ENCODE results near the gene CCDC24. TPM values are rescaled to one million over a fixed set of nuclear protein-coding genes. Genes with fewer than 3 reads are reported as not detected.
A peak's percentile ranks its signal among the peaks of the same experiment; 100 is the strongest.

CCDC24 gene
- total and polyA plus RNA-seq, 9 of the 15 experiments (the other 6 are each of a cell fraction or from before 2014, with no cell fraction given), result 0.31 to 4.5 (median 1.5) TPM

DNA sequence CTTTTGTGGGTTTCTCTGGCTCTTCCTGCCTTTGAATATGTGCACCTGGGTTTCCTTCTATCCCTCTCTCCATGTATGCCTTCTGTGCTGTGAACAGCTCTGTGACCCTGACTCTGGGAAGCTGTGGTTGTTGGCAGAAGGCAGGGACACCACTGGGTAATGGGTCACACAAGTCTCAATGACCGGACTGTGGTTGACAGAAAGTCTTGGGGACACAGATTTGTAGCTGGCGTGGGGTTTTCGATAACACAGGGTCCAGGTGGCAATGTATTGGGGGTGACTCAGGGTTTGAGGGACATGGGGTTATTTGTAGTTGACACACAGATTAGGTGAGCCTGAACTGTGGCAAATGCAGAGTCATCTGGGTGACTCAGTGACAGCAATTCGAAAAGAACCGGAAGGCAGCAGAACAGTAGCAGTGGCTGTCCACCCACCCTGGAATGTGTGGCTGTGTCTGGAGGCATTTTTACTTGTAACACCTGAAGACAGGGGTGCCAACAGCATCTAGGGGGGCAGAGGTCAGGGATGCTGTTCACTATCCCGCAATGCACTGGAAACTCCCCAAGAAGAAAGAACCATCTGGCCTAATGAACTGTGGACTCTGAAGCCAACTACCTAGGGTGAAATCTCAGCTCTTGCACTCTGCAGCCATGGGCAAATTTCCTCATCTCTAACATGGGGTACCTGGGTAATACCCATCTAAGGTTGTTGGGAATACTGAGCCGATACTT, 52.8 kb downstream of the CCDC24 start (continued):
- TF ChIP-seq, protein P1, sequence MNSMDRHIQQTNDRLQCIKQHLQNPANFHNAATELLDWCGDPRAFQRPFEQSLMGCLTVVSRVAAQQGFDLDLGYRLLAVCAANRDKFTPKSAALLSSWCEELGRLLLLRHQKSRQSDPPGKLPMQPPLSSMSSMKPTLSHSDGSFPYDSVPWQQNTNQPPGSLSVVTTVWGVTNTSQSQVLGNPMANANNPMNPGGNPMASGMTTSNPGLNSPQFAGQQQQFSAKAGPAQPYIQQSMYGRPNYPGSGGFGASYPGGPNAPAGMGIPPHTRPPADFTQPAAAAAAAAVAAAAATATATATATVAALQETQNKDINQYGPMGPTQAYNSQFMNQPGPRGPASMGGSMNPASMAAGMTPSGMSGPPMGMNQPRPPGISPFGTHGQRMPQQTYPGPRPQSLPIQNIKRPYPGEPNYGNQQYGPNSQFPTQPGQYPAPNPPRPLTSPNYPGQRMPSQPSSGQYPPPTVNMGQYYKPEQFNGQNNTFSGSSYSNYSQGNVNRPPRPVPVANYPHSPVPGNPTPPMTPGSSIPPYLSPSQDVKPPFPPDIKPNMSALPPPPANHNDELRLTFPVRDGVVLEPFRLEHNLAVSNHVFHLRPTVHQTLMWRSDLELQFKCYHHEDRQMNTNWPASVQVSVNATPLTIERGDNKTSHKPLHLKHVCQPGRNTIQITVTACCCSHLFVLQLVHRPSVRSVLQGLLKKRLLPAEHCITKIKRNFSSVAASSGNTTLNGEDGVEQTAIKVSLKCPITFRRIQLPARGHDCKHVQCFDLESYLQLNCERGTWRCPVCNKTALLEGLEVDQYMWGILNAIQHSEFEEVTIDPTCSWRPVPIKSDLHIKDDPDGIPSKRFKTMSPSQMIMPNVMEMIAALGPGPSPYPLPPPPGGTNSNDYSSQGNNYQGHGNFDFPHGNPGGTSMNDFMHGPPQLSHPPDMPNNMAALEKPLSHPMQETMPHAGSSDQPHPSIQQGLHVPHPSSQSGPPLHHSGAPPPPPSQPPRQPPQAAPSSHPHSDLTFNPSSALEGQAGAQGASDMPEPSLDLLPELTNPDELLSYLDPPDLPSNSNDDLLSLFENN (IDR thresholded peaks at IDR 0.05; ENCODE audit: low read depth in 2 of 2, low read length in 2 of 2), result peak in 1 of 2 experiments; percentile 74; a peak in 2 of 4 replicates
- TF ChIP-seq ZNF282 (CRISPR knock-in tag; IDR thresholded peaks at IDR 0.05) (no peak), LCOR (CRISPR knock-in tag; IDR thresholded peaks at IDR 0.05) (peak; percentile 65; the same call in 1 of the 2 replicates), STAG1 (CRISPR knock-in tag; IDR thresholded peaks at IDR 0.05; ENCODE audit: borderline replicate concordance) (no peak), ZNF224 (CRISPR knock-in tag; IDR thresholded peaks at IDR 0.05) (no peak), MECOM (CRISPR knock-in tag; IDR thresholded peaks at IDR 0.05) (no peak), ZNF668 (CRISPR knock-in tag; IDR thresholded peaks at IDR 0.05) (no peak), ELF4 (CRISPR knock-in tag; IDR thresholded peaks at IDR 0.05) (no peak), CBX3 (IDR thresholded peaks at IDR 0.05; ENCODE audit: borderline replicate concordance in 1 of 2, low read length in 2 of 2) (no peak), SMAD3 (CRISPR knock-in tag; conservative IDR thresholded peaks at IDR 0.05) (no peak), HNRNPL (IDR thresholded peaks at IDR 0.05; ENCODE audit: low read depth, low read length) (no peak), ZNF695 (CRISPR knock-in tag; IDR thresholded peaks at IDR 0.05) (no peak)
- TF ChIP-seq, protein P2, sequence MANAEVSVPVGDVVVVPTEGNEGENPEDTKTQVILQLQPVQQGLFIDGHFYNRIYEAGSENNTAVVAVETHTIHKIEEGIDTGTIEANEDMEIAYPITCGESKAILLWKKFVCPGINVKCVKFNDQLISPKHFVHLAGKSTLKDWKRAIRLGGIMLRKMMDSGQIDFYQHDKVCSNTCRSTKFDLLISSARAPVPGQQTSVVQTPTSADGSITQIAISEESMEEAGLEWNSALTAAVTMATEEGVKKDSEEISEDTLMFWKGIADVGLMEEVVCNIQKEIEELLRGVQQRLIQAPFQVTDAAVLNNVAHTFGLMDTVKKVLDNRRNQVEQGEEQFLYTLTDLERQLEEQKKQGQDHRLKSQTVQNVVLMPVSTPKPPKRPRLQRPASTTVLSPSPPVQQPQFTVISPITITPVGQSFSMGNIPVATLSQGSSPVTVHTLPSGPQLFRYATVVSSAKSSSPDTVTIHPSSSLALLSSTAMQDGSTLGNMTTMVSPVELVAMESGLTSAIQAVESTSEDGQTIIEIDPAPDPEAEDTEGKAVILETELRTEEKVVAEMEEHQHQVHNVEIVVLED (CRISPR knock-in tag; IDR thresholded peaks at IDR 0.05), result no peak
- TF ChIP-seq, protein P3, sequence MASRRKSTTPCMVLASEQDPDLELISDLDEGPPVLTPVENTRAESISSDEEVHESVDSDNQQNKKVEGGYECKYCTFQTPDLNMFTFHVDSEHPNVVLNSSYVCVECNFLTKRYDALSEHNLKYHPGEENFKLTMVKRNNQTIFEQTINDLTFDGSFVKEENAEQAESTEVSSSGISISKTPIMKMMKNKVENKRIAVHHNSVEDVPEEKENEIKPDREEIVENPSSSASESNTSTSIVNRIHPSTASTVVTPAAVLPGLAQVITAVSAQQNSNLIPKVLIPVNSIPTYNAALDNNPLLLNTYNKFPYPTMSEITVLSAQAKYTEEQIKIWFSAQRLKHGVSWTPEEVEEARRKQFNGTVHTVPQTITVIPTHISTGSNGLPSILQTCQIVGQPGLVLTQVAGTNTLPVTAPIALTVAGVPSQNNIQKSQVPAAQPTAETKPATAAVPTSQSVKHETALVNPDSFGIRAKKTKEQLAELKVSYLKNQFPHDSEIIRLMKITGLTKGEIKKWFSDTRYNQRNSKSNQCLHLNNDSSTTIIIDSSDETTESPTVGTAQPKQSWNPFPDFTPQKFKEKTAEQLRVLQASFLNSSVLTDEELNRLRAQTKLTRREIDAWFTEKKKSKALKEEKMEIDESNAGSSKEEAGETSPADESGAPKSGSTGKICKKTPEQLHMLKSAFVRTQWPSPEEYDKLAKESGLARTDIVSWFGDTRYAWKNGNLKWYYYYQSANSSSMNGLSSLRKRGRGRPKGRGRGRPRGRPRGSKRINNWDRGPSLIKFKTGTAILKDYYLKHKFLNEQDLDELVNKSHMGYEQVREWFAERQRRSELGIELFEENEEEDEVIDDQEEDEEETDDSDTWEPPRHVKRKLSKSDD (conservative IDR thresholded peaks at IDR 0.05; ENCODE audit: low read length), result no peak
- TF ChIP-seq, protein P4, sequence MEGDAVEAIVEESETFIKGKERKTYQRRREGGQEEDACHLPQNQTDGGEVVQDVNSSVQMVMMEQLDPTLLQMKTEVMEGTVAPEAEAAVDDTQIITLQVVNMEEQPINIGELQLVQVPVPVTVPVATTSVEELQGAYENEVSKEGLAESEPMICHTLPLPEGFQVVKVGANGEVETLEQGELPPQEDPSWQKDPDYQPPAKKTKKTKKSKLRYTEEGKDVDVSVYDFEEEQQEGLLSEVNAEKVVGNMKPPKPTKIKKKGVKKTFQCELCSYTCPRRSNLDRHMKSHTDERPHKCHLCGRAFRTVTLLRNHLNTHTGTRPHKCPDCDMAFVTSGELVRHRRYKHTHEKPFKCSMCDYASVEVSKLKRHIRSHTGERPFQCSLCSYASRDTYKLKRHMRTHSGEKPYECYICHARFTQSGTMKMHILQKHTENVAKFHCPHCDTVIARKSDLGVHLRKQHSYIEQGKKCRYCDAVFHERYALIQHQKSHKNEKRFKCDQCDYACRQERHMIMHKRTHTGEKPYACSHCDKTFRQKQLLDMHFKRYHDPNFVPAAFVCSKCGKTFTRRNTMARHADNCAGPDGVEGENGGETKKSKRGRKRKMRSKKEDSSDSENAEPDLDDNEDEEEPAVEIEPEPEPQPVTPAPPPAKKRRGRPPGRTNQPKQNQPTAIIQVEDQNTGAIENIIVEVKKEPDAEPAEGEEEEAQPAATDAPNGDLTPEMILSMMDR (IDR thresholded peaks at IDR 0.05 in 2 of 3, conservative IDR thresholded peaks at IDR 0.05 in 1 of 3; ENCODE audit: insufficient read depth in 2 of 3, low read depth in 1 of 3, low read length in 3 of 3), result no peak
- TF ChIP-seq, protein P5, sequence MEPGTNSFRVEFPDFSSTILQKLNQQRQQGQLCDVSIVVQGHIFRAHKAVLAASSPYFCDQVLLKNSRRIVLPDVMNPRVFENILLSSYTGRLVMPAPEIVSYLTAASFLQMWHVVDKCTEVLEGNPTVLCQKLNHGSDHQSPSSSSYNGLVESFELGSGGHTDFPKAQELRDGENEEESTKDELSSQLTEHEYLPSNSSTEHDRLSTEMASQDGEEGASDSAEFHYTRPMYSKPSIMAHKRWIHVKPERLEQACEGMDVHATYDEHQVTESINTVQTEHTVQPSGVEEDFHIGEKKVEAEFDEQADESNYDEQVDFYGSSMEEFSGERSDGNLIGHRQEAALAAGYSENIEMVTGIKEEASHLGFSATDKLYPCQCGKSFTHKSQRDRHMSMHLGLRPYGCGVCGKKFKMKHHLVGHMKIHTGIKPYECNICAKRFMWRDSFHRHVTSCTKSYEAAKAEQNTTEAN (CRISPR knock-in tag; IDR thresholded peaks at IDR 0.05), result no peak
